ENCODE measurements around the gene CDR2L. TPM values are rescaled to one million over a fixed set of nuclear protein-coding genes. Genes with fewer than 3 reads are reported as not detected.
"Not testable (repeated sequence)": the region's sequence is repeated elsewhere in the genome, so short reads cannot be mapped to it uniquely, and the experiment has no call there.

Gene CDR2L
- total RNA-seq, 2 experiments from 2014 or later = 0.32 to 0.47 TPM

GRCh38 chr17:74962622-74963394 is 24.6 kb upstream of the CDR2L start:
- Mint-ChIP-seq H3K9me3 (ENCODE audit: low read depth) (no peaks in the 10 kb centered on the region), H3K27ac (no peak overlapping the region), H3K36me3 (no peaks in the 10 kb centered on the region), H3K27me3 (no peaks in the 10 kb centered on the region), H3K4me1 (peaks cover 7% of the 10 kb centered on the region), H3K4me3 (no peak overlapping the region)
- CTCF ChIA-PET = interaction anchor here (0.9 to 6.8 kb wide), 34 partner anchors 10 to 449 kb away, joined by 3 to 129 read pairs (median 10); partner anchors contain the start of genes ARMC7, CDR2L, GRB2 and HID1
- no peak for ATAC-seq
- DNase-seq = no peak

DNA sequence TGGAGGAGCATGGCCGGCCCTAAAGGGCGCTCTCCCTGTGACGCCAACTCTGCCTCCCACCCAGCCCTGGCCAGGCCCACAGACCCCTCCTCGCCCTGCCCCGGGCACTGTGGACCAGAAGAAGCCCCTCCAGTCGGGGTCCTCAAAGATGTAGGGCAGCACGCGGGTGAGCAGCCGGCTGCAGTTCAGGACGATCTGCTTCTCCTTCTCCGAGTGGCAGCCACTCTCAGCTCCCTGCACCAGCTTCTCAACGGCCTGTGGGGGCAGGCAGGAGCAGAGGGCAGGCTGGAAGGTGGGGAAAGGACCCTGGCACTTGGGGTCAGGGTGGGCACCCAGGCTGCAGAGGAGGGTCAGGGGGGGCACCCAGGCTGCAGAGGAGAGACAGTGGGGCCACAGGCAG is 23.8 kb upstream of the CDR2L start:
- no peak overlapping the region for H3K27ac Mint-ChIP-seq
- no peak for DNase-seq
- ATAC-seq = no peak
- H3K4me1 Mint-ChIP-seq = peaks cover 7% of the 10 kb centered on the region
- no peaks in the 10 kb centered on the region for H3K36me3 Mint-ChIP-seq
- CTCF ChIA-PET = interaction anchor here (1.1 to 4.8 kb wide), 6 partner anchors 9 to 151 kb away, joined by 3 to 129 read pairs (median 4); partner anchors contain the start of genes HID1, MRPL58 and SLC16A5
- H3K9me3 Mint-ChIP-seq (ENCODE audit: low read depth) = no peaks in the 10 kb centered on the region
- H3K4me3 Mint-ChIP-seq = no peak overlapping the region
- H3K27me3 Mint-ChIP-seq = no peaks in the 10 kb centered on the region

DNA sequence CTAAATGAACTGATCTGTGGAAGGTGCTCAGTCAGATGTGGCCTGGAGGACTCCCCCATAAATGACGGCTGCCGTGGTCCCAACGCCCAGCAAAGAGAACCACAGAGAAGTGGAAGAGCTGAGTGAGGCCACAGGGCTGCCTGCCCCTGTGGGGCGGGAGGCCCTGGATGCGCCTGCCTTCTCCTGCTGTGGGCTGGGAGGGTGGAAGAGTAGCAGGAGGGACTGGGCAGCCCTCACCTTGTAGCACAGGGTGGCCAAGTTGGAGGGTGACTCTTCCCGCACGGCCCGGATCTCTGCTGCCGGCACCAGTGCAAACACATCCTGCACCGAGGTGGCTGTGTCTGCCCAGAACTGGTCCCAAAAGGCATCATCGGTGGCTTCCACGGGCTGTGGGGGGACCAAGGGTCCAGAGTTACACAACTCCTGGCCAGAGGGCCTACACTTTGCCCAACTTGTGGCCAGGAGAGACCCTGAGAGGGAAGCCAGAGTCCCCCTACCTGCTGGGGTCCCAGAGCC is 23.1 kb upstream of the CDR2L start:
- Mint-ChIP-seq H3K9me3 (ENCODE audit: low read depth) (no peaks in the 10 kb centered on the region), H3K27ac (no peak overlapping the region), H3K36me3 (no peaks in the 10 kb centered on the region), H3K4me3 (no peak overlapping the region), H3K4me1 (peaks cover 7% of the 10 kb centered on the region), H3K27me3 (no peaks in the 10 kb centered on the region)
- no peak for DNase-seq
- CTCF ChIA-PET = interaction anchor here (1.1 to 4.8 kb wide), 5 partner anchors 8 to 150 kb away, joined by 3 to 129 read pairs (median 4); partner anchors contain the start of genes HID1 and MRPL58
- no peak for ATAC-seq

DNA sequence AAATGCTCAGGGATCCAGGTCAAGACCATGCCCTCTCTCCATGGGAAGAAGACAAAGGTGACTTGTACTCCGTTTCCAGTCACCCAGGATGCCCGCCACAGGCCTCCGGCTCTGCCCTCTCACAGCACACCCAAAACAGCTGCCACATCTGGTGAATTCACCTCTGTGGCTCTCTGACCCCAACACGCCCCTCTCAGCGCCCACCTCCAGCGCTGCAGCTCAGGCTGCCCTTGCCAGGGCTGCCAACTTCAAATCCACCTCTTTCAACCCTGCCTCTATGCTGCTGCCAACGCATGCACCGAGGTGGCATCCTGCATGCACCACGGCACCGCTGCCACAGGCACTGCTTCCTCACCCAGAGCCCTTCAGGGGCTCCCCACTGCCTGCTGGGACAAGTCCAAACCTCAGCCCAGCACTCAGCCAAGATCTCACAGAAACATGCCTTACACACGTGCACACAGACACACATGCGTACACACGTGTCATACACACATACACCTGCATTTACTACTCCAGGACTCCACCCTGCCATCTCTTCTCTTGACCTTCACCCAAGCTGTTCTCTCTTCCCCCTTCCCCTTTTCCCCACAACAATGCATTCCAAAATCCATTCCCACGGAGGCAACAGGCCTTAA is 22.3 kb upstream of the CDR2L start:
- Mint-ChIP-seq H3K9me3 (ENCODE audit: low read depth) (no peaks in the 10 kb centered on the region), H3K4me3 (no peak overlapping the region), H3K27me3 (no peaks in the 10 kb centered on the region), H3K4me1 (peaks cover 7% of the 10 kb centered on the region), H3K36me3 (no peaks in the 10 kb centered on the region), H3K27ac (peak overlapping the region; percentile 1)
- DNase-seq (no peak), ATAC-seq (no peak)
- CTCF ChIA-PET = no interaction called here

- Mint-ChIP-seq H3K27ac (no peak overlapping the region), H3K4me1 (peaks cover 6% of the 10 kb centered on the region), H3K36me3 (no peaks in the 10 kb centered on the region), H3K4me3 (no peak overlapping the region), H3K27me3 (peaks cover 13% of the 10 kb centered on the region), H3K9me3 (ENCODE audit: low read depth) (no peaks in the 10 kb centered on the region)
- no peak for ATAC-seq
- CTCF ChIA-PET = interaction anchor here (1.8 to 8.8 kb wide), 3 partner anchors 6 to 146 kb away, joined by 6 to 80 read pairs (median 6); partner anchors contain the start of gene MRPL58
- DNase-seq = no peak
Observed at GRCh38 chr17:74968361-74968780, 19.1 kb upstream of the CDR2L start.

GRCh38 chr17:74969501-74969900 is 17.9 kb upstream of the CDR2L start:
- ATAC-seq; H3K36me3 Mint-ChIP-seq; DNase-seq; H3K4me3 Mint-ChIP-seq; H3K4me1 Mint-ChIP-seq; H3K9me3 Mint-ChIP-seq (ENCODE audit: low read depth); H3K27ac Mint-ChIP-seq: not testable (repeated sequence)
- H3K27me3 Mint-ChIP-seq = peaks cover 21% of the 10 kb centered on the region
- CTCF ChIA-PET = interaction anchor here (1.0 to 8.8 kb wide), 4 partner anchors 7 to 443 kb away, joined by 3 to 80 read pairs (median 4); partner anchors contain the start of gene MRPL58

GRCh38 chr17:74970395-74970794 is 17.0 kb upstream of the CDR2L start:
- Mint-ChIP-seq H3K4me1 (peaks cover 6% of the 10 kb centered on the region), H3K27ac (no peak overlapping the region), H3K4me3 (no peak overlapping the region), H3K36me3 (no peaks in the 10 kb centered on the region), H3K9me3 (ENCODE audit: low read depth) (no peaks in the 10 kb centered on the region), H3K27me3 (peaks cover 28% of the 10 kb centered on the region)
- CTCF ChIA-PET = interaction anchor here (1.8 to 8.8 kb wide), 3 partner anchors 8 to 42 kb away, joined by 6 to 80 read pairs (median 12); partner anchors contain the start of gene MRPL58
- no peak for ATAC-seq
- DNase-seq = no peak

GRCh38 chr17:74971069-74971841 is 16.2 kb upstream of the CDR2L start:
- Mint-ChIP-seq H3K27me3 (peaks cover 33% of the 10 kb centered on the region), H3K4me1 (peaks cover 6% of the 10 kb centered on the region), H3K36me3 (no peaks in the 10 kb centered on the region), H3K27ac (no peak overlapping the region), H3K4me3 (no peak overlapping the region), H3K9me3 (ENCODE audit: low read depth) (no peaks in the 10 kb centered on the region)
- no peak for DNase-seq
- no peak for ATAC-seq
- CTCF ChIA-PET = interaction anchor here (0.9 to 8.8 kb wide), 5 partner anchors 9 to 441 kb away, joined by 3 to 80 read pairs (median 12); partner anchors contain the start of gene MRPL58

DNA sequence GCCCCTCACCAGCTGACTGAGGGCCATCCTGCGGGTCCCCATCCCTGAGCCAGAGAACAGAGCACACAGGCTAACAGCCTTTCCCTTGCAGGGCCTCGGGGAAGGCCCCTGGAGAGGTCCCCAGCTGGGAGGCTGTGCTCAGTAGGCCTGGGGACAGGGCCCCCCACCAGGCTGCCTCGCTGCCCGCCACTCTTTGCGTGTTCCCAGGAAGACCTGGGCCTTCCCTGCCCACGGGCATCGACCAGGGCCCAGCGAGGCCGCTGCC is 15.7 kb upstream of the CDR2L start:
- Mint-ChIP-seq H3K4me1 (peaks cover 6% of the 10 kb centered on the region), H3K27ac (no peak overlapping the region), H3K36me3 (no peaks in the 10 kb centered on the region), H3K9me3 (ENCODE audit: low read depth) (no peaks in the 10 kb centered on the region), H3K4me3 (no peak overlapping the region), H3K27me3 (peaks cover 34% of the 10 kb centered on the region)
- DNase-seq (no peak), ATAC-seq (no peak)
- CTCF ChIA-PET = interaction anchor here (0.9 to 8.8 kb wide), 6 partner anchors 10 to 440 kb away, joined by 3 to 80 read pairs (median 8); partner anchors contain the start of gene MRPL58

GRCh38 chr17:74972107-74972972 is 15.1 kb upstream of the CDR2L start, which contains the start of gene HID1:
Gene HID1 (minus strand): TSS chr17:74972759. CDS start chr17:74972656, 103 bp downstream.
- CTCF ChIA-PET = interaction anchor here (0.8 to 8.8 kb wide), 7 partner anchors 10 to 440 kb away, joined by 3 to 80 read pairs (median 5); partner anchors contain the start of gene MRPL58
- no peaks in the 10 kb centered on the region for H3K36me3 Mint-ChIP-seq
- DNase-seq = peak; percentile 75
- peak within 1 kb of the TSS; percentile 60 for H3K4me3 Mint-ChIP-seq
- ATAC-seq = peak; percentile 93
- peaks cover 36% of the 10 kb centered on the region for H3K27me3 Mint-ChIP-seq
- peaks cover 6% of the 10 kb centered on the region for H3K4me1 Mint-ChIP-seq
- no peaks in the 10 kb centered on the region for H3K9me3 Mint-ChIP-seq (ENCODE audit: low read depth)
- no peak within 1 kb of the TSS for H3K27ac Mint-ChIP-seq

DNA sequence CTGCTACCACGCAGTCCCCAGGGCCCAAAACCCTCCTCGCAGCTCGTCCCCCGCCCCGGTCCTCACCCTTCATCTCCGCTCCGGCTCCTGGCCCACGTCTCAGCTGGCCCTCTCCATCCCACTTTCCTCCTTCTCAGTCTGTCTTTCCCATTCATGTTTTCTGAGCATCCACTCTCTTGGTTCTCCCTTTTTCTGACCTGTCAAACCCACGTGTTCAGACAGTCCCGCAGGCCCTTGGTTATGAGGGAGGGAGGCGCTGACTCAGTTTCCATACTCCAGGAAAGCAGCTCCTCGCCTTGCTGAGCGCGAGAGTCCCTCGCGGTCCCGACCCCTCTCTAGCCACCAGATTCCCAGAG is 14.5 kb upstream of the CDR2L start:
- H3K27me3 Mint-ChIP-seq = peaks cover 39% of the 10 kb centered on the region
- CTCF ChIA-PET = interaction anchor here (0.8 to 8.8 kb wide), 6 partner anchors 11 to 141 kb away, joined by 3 to 80 read pairs (median 8); partner anchors contain the start of gene MRPL58
- H3K27ac Mint-ChIP-seq = no peak overlapping the region
- H3K4me1 Mint-ChIP-seq = peaks cover 6% of the 10 kb centered on the region
- H3K36me3 Mint-ChIP-seq = no peaks in the 10 kb centered on the region
- no peak for DNase-seq
- H3K4me3 Mint-ChIP-seq = peak overlapping the region; percentile 60
- H3K9me3 Mint-ChIP-seq (ENCODE audit: low read depth) = no peaks in the 10 kb centered on the region
- ATAC-seq = no peak

- H3K4me1 Mint-ChIP-seq = peaks cover 8% of the 10 kb centered on the region
- H3K27me3 Mint-ChIP-seq = peaks cover 56% of the 10 kb centered on the region
- no peaks in the 10 kb centered on the region for H3K36me3 Mint-ChIP-seq
- no peak overlapping the region for H3K27ac Mint-ChIP-seq
- CTCF ChIA-PET = interaction anchor here (1.1 to 8.8 kb wide), 4 partner anchors 13 to 129 kb away, joined by 3 to 80 read pairs (median 4); no protein-coding TSS in a partner anchor
- H3K9me3 Mint-ChIP-seq (ENCODE audit: low read depth) = no peaks in the 10 kb centered on the region
- no peak overlapping the region for H3K4me3 Mint-ChIP-seq
- no peak for ATAC-seq
- DNase-seq = no peak
Observed at GRCh38 chr17:74975943-74976342, 11.5 kb upstream of the CDR2L start.

Data from activated CD8-positive, alpha-beta memory T cell treated with anti-CD3 and anti-CD28 coated beads, Interleukin-2, amount 10 ng/mL, durations not matched to agents 7 days and 5 days (primary cell).